GM18519 (cell line): Measurements from ENCODE around the gene ZSCAN2.

Experiments used
- ATAC-seq: cut with Tn5 transposase; IDR thresholded peaks from one replicate; pipeline ENCODE4 v1.9.1; 2021; ENCODE audit warnings: mild to moderate bottlenecking, moderate library complexity; ENCODE audit not compliant: unreplicated experiment, low FRiP score

Gene ZSCAN2

GRCh38 chr15:84668221-84668982, 67.6 kb downstream of the ZSCAN2 start:
- no peak for ATAC-seq

GRCh38 chr15:84669726-84670125, 68.9 kb downstream of the ZSCAN2 start:
- ATAC-seq = no peak

- ATAC-seq = no peak
These were observed 70.4 kb downstream of the ZSCAN2 start for GRCh38 chr15:84671211-84671610.
